H1 (cell line): Measurements from ENCODE around the gene ELANE. TPM values are rescaled to one million over a fixed set of nuclear protein-coding genes. Genes with fewer than 3 reads are reported as not detected.

Experiments used
- CTCF ChIA-PET: fragments of 300-600 bp; sonication (Branson Sonifier 250); formaldehyde crosslinking; loops from one replicate; lab custom pipeline; 2021; ENCODE audit not compliant: partially characterized antibody; lab: Charles Lee
- POLR2A ChIA-PET: fragments of 300-600 bp; sonication (Branson Sonifier 250); formaldehyde crosslinking; loops from one replicate; lab custom pipeline; 2021; ENCODE audit warnings: inconsistent platforms; ENCODE audit not compliant: partially characterized antibody; lab: Charles Lee
- DNase-seq, 2 experiments: peaks; one replicate each; pipeline versions ENCODE4 v3.0.0 to v3.0.0-alpha.2; 2010 to 2022; ENCODE audit warnings: low spot score in 2 of 2, low read depth in 1 of 2, mixed read lengths in 1 of 2
- FAIRE-seq: peaks from 2 replicates; lab custom pipeline; 2011; peaks lifted over from hg19 to GRCh38; lab: Jason Lieb, UNC
- H2AFZ ChIP-seq: 2 replicates; pipeline ENCODE4 v1.8.1; 2012; ENCODE audit warnings: low read length, inconsistent platforms
- H2AK5ac ChIP-seq: 2 replicates; pipeline ENCODE4 v1.6.1; 2013; ENCODE audit warnings: low read depth, low read length
- H2BK120ac ChIP-seq: replicated peaks from 2 replicates; pipeline ENCODE3; 2013; ENCODE audit warnings: low read depth, low read length, inconsistent platforms
- H2BK12ac ChIP-seq: 2 replicates; pipeline ENCODE4 v1.6.1; 2013; ENCODE audit warnings: low read depth, low read length
- H2BK15ac ChIP-seq: 2 replicates; pipeline ENCODE4 v1.6.1; 2013; ENCODE audit warnings: low read length
- H2BK20ac ChIP-seq: 2 replicates; pipeline ENCODE4 v1.6.1; 2013; ENCODE audit warnings: low read length
- H2BK5ac ChIP-seq: 2 replicates; pipeline ENCODE4 v1.6.1; 2013; ENCODE audit warnings: low read depth, low read length
- H3K14ac ChIP-seq: 2 replicates; pipeline ENCODE4 v1.6.1; 2013; ENCODE audit warnings: inconsistent platforms; ENCODE audit not compliant: insufficient read length
- H3K18ac ChIP-seq: 2 replicates; pipeline ENCODE4 v1.6.1; 2013; ENCODE audit warnings: low read length; ENCODE audit errors: extremely low read depth
- H3K23ac ChIP-seq: 2 replicates; pipeline ENCODE4 v1.6.1; 2013; ENCODE audit warnings: inconsistent platforms; ENCODE audit not compliant: insufficient read length
- H3K23me2 ChIP-seq: 2 replicates; pipeline ENCODE4 v1.6.1; 2013; ENCODE audit warnings: low read depth, low read length
- H3K27ac ChIP-seq: 2 replicates; pipeline ENCODE4 v1.6.1; 2011; ENCODE audit warnings: low read depth, low read length, inconsistent platforms
- H3K27me3 ChIP-seq, 4 experiments: replicated peaks in 1 of 4; 1 replicate in 1 of 4; 2 replicates in 3 of 4; pipeline versions ENCODE4 v1.6.1 to v1.8.1; 2011 to 2013; ENCODE audit warnings: low read length in 3 of 4, mild to moderate bottlenecking in 3 of 4, inconsistent platforms in 2 of 4, mixed read lengths in 2 of 4, moderate library complexity in 1 of 4; ENCODE audit not compliant: control insufficient read depth in 3 of 4, insufficient read depth in 3 of 4; ENCODE audit errors: extremely low read depth in 1 of 4
- H3K36me3 ChIP-seq, 4 experiments: 2 replicates each; pipeline versions ENCODE4 v1.6.1 to v1.8.1; 2011 to 2013; ENCODE audit warnings: mild to moderate bottlenecking in 4 of 4, low read length in 3 of 4, moderate library complexity in 2 of 4, control low read depth in 1 of 4, inconsistent platforms in 1 of 4; ENCODE audit not compliant: insufficient read depth in 4 of 4, control insufficient read depth in 2 of 4
- H3K4ac ChIP-seq: replicated peaks from 2 replicates; pipeline ENCODE3; 2013; ENCODE audit warnings: low read length, low read depth, mixed read lengths, inconsistent platforms; ENCODE audit not compliant: insufficient read length
- H3K4me1 ChIP-seq, 4 experiments: replicated peaks in 1 of 4; 1 replicate in 1 of 4; 2 replicates in 3 of 4; pipeline versions ENCODE4 v1.6.1 to v1.8.1; 2011 to 2013; ENCODE audit warnings: low read length in 3 of 4, inconsistent platforms in 2 of 4, mixed read lengths in 1 of 4; ENCODE audit not compliant: insufficient read depth in 4 of 4, control insufficient read depth in 3 of 4
- H3K4me2 ChIP-seq, 2 experiments: 2 replicates each; pipeline versions ENCODE4 v1.6.1 to v1.8.1; 2011 to 2013; ENCODE audit warnings: low read depth in 2 of 2, low read length in 2 of 2, control low read depth in 1 of 2, inconsistent platforms in 1 of 2, mild to moderate bottlenecking in 1 of 2; ENCODE audit not compliant: insufficient read depth in 1 of 2
- H3K4me3 ChIP-seq, 4 experiments: fragments of 200-600, 300-600 bp in 1 of 4; sonication (generic), shearing (Covaris generic), sonication (Bioruptor Twin) in 1 of 4; 2 replicates each; pipeline versions ENCODE4 v1.5.1 to v1.8.1; 2011 to 2016; ENCODE audit warnings: low read length in 4 of 4, low read depth in 3 of 4, control low read depth in 2 of 4, inconsistent platforms in 2 of 4, mild to moderate bottlenecking in 2 of 4, mixed read lengths in 1 of 4, moderate library complexity in 1 of 4; ENCODE audit not compliant: insufficient read depth in 2 of 4; ENCODE audit errors: extremely low read depth in 1 of 4
- H3K56ac ChIP-seq: replicated peaks from 2 replicates; pipeline ENCODE3; 2013; ENCODE audit warnings: low read depth, mild to moderate bottlenecking, mixed read lengths, low read length, inconsistent platforms; ENCODE audit not compliant: insufficient read length
- H3K79me1 ChIP-seq: 2 replicates; pipeline ENCODE4 v1.6.1; 2013; ENCODE audit warnings: low read depth, low read length, control low read depth
- H3K79me2 ChIP-seq, 2 experiments: 2 replicates each; pipeline versions ENCODE4 v1.6.1 to v1.8.1; 2012 to 2013; ENCODE audit warnings: low read length in 2 of 2, mild to moderate bottlenecking in 2 of 2, inconsistent platforms in 1 of 2; ENCODE audit not compliant: insufficient read depth in 2 of 2, control insufficient read depth in 1 of 2
- H3K9ac ChIP-seq, 4 experiments: replicated peaks in 1 of 4; 1 replicate in 1 of 4; 2 replicates in 3 of 4; pipeline versions ENCODE4 v1.6.1 to v1.8.1; 2011 to 2013; ENCODE audit warnings: low read depth in 3 of 4, low read length in 3 of 4, control low read depth in 2 of 4, mild to moderate bottlenecking in 2 of 4, moderate library complexity in 2 of 4, inconsistent platforms in 1 of 4; ENCODE audit errors: extremely low read depth in 1 of 4
- H3K9me3 ChIP-seq, 2 experiments: 2 replicates each; pipeline versions ENCODE4 v1.6.1 to v1.8.1; 2012 to 2013; ENCODE audit warnings: mild to moderate bottlenecking in 2 of 2, moderate library complexity in 2 of 2, control low read depth in 1 of 2, inconsistent platforms in 1 of 2, low read depth in 1 of 2, low read length in 1 of 2, mixed read lengths in 1 of 2; ENCODE audit not compliant: insufficient read depth in 2 of 2
- H4K20me1 ChIP-seq, 2 experiments: replicated peaks in 1 of 2; 2 replicates each; pipeline versions ENCODE3 to v1.8.1; 2011 to 2013; ENCODE audit warnings: inconsistent platforms in 2 of 2, low read length in 2 of 2, mild to moderate bottlenecking in 1 of 2; ENCODE audit not compliant: insufficient read depth in 2 of 2, control insufficient read depth in 1 of 2
- H4K5ac ChIP-seq: 2 replicates; pipeline ENCODE4 v1.6.1; 2013; ENCODE audit warnings: low read length, low read depth, mixed read lengths, inconsistent platforms; ENCODE audit not compliant: insufficient read length
- H4K8ac ChIP-seq: 2 replicates; pipeline ENCODE4 v1.8.0; 2013; ENCODE audit warnings: mild to moderate bottlenecking, moderate library complexity, low read length, inconsistent platforms; ENCODE audit not compliant: insufficient read depth; ENCODE audit errors: extremely low read depth
- H4K91ac ChIP-seq: replicated peaks from 2 replicates; pipeline ENCODE3; 2013; ENCODE audit warnings: low read length, mixed read lengths, inconsistent platforms; ENCODE audit not compliant: insufficient read length
- RAD21 ChIP-seq, 2 experiments: IDR thresholded peaks in 1 of 2; conservative IDR thresholded peaks in 1 of 2; 2 replicates each; pipeline ENCODE4 v1.6.1; 2011; ENCODE audit warnings: low read depth in 2 of 2, low read length in 2 of 2, improper control_type of control experiment in 1 of 2, inconsistent platforms in 1 of 2, mild to moderate bottlenecking in 1 of 2, moderate library complexity in 1 of 2
- RNF2 ChIP-seq: fragments of 200-900, 300-1000 bp; sonication (generic); IDR thresholded peaks from 2 replicates; pipeline ENCODE4 v1.7.1; 2016; ENCODE audit warnings: borderline replicate concordance, low read depth, mild to moderate bottlenecking, antibody characterized with exemption, low read length; ENCODE audit not compliant: poor library complexity, severe bottlenecking; ENCODE audit errors: missing control alignments
- WGBS, 2 experiments: shearing (Covaris generic) in 1 of 2; methylation state at CpG; one replicate each; pipeline versions ENCODE4 v1.1.6 to v1.1.7; 2013 to 2015; ENCODE audit warnings: low lambda C conversion rate in 2 of 2, mixed read lengths in 2 of 2, inconsistent platforms in 1 of 2, low coverage in 1 of 2, missing lambda C conversion rate in 1 of 2; ENCODE audit not compliant: insufficient replicate concordance in 2 of 2, insufficient coverage in 1 of 2, insufficient read length in 1 of 2; ENCODE audit errors: extremely low coverage in 1 of 2, missing lambda C conversion rate in 1 of 2; 5-methylcytosine and 5-hydroxymethylcytosine counted together
- polyA plus RNA-seq, 7 experiments: library from polyadenylated mRNA; depleted of rRNA in 3 of 7; stranded (reverse) in 5 of 7; unstranded in 2 of 7; fragments of >200 nt in 5 of 7; fragments of 200-250 nt in 2 of 7; gene quantifications; 1 replicate in 5 of 7; 2 replicates in 1 of 7; 4 replicates in 1 of 7; pipeline versions ENCODE4 v1.2.1 to v1.2.3, GENCODE V29; 2011 to 2013; ENCODE audit warnings: missing spikeins in 2 of 7, mixed read lengths in 2 of 7
- total RNA-seq: library from RNA; stranded (reverse); fragmentation: NEBNext Ultra II Directional; extraction: Animal tissue kit (Norgen Biotek cat#: 25700); gene quantifications from 2 replicates; pipeline ENCODE4 v1.2.1, GENCODE V29; 2021

The ELANE gene
- total and polyA plus RNA-seq, 2 of the 8 experiments (the other 6 are each of a cell fraction or from before 2014, with no cell fraction given): not detected

DNA sequence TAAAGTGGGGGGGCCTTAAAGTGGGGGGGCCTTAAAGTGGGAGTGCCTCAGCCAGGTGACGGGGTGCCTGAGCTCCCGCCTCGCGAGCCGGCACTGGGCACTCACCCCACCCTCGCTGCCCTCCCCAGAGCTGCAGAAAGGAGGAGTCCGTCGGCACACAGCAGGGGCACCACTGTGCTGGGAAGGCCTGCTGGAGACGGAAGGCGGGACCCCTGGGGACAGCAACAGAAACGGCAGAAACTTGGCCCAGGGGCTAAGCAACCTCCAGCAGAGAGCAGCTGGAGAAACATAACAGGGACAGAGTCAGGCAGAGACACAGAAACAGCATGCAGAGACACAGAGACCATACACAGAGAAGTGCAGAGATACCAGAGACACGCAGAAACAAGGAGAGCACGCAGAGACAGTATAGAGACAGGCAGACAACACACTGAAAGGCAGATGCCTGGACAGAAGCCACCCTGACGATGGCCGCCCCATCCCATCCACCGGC lies 15.2 kb downstream of the ELANE start:
- Histone ChIP-seq H2BK20ac (no peak overlapping the region), H4K5ac (no peak overlapping the region), H3K9ac (peak overlapping the region in 1 of 4 experiments; percentile 38; a peak in 2 of 7 replicates), H3K36me3 (peaks cover 0 to 12% (median 0%) of the 10 kb centered on the region in 4 experiments; a peak in 2 of 8 replicates), H3K4me2 (peak overlapping the region in 1 of 2 experiments; percentile 35; a peak in 2 of 4 replicates), H4K8ac (peak overlapping the region; percentile 71; the same call in 1 of the 2 replicates), H2BK12ac (peak overlapping the region; percentile 87; the same call in 1 of the 2 replicates)
- FAIRE-seq: no peak
- 73% methylated on average over 10 of the region's 16 CpGs; no CpG with 5 or more reads in 1 of the 2 experiments for WGBS, 2 experiments
- TF ChIP-seq RAD21 (IDR thresholded peaks at IDR 0.05 in 1 of 2, conservative IDR thresholded peaks at IDR 0.05 in 1 of 2; ENCODE audit: low read depth in 2 of 2, low read length in 2 of 2) (no peak), RNF2 (no peak)
- TF ChIP-seq, all 59 proteins: peak for 0
- Histone ChIP-seq H3K56ac (no peak overlapping the region), H2AFZ (no peak overlapping the region), H3K9me3 (peaks cover 0 to 3% of the 10 kb centered on the region in 2 experiments; a peak in 1 of 4 replicates), H3K18ac (peak overlapping the region; percentile 71), H3K4me1 (peaks cover 3 to 18% (median 7%) of the 10 kb centered on the region in 4 experiments), H3K79me2 (no peaks in the 10 kb centered on the region), H3K4me3 (no peak overlapping the region), H2BK15ac (no peak overlapping the region), H4K20me1 (peaks cover 4 to 8% of the 10 kb centered on the region in 2 experiments), H3K27ac (no peak overlapping the region), H3K27me3 (peaks cover 0 to 5% (median 0%) of the 10 kb centered on the region in 4 experiments; a peak in 2 of 7 replicates), H3K23ac (no peak overlapping the region), H3K4ac (peak overlapping the region; percentile 78), H2AK5ac (no peak overlapping the region), H3K79me1 (no peaks in the 10 kb centered on the region; the same call in 1 of the 2 replicates), H3K23me2 (peaks cover 5% of the 10 kb centered on the region; the same call in 1 of the 2 replicates), H2BK120ac (no peak overlapping the region), H2BK5ac (no peak overlapping the region), H4K91ac (no peak overlapping the region), H3K14ac (no peak overlapping the region)
- ChIA-PET CTCF (interaction anchor here (0.6 to 2.6 kb wide), 15 partner anchors 8 to 371 kb away, joined by 3 to 9 read pairs (median 4); partner anchors contain the start of gene MISP), POLR2A (interaction anchor here (0.6 to 1.3 kb wide), 5 partner anchors 33 to 69 kb away, joined by 3 to 5 read pairs (median 3); no protein-coding TSS in a partner anchor)
- DNase-seq: no peak
